Embryonic facial prominence (tissue), 1 donor: ENCODE data around the gene PLAA.
A peak's percentile ranks its signal among the peaks of the same experiment; 100 is the strongest.

Source experiments
- DNase-seq: peaks from one replicate; pipeline ENCODE4 v3.0.0-alpha.2; 2016; ENCODE audit errors: extremely low spot score

Gene PLAA

GRCh38 chr9:26946753-26947727, at the start of gene PLAA:
Gene PLAA (minus strand): TSS chr9:26947242. CDS start chr9:26947045, 197 bp downstream.
- DNase-seq: peak; percentile 85

GRCh38 chr9:26995810-26996209, 48.8 kb upstream of the PLAA start:
- DNase-seq: no peak

GRCh38 chr9:26983340-26983739, 36.3 kb upstream of the PLAA start:
- DNase-seq: no peak

GRCh38 chr9:26975728-26976707, 29.0 kb upstream of the PLAA start:
- no peak for DNase-seq

- no peak for DNase-seq
Measured at GRCh38 chr9:26974927-26975326, 27.9 kb upstream of the PLAA start.

- no peak for DNase-seq
Measured at GRCh38 chr9:26973989-26974388, 26.9 kb upstream of the PLAA start.

- DNase-seq: no peak
Measured at GRCh38 chr9:26971721-26972120, 24.7 kb upstream of the PLAA start.

- DNase-seq: no peak
Measured at GRCh38 chr9:26956860-26957233, 9.8 kb upstream of the PLAA start.

GRCh38 chr9:26955921-26956859, 9.1 kb upstream of the PLAA start, which contains the start of gene IFT74:
Gene IFT74 (plus strand): TSS chr9:26956412. CDS start chr9:26961968, 5,556 bp downstream.
- peak; percentile 96 for DNase-seq

GRCh38 chr9:26955222-26955903, 8.3 kb upstream of the PLAA start:
- no peak for DNase-seq

- DNase-seq: no peak
Measured at GRCh38 chr9:26954050-26954508, 7.0 kb upstream of the PLAA start.

GRCh38 chr9:26951794-26952193, 4.8 kb upstream of the PLAA start:
- no peak for DNase-seq

GRCh38 chr9:26950521-26950920, 3.5 kb upstream of the PLAA start:
- no peak for DNase-seq

- DNase-seq: no peak
Measured at GRCh38 chr9:26949637-26950069, 2.6 kb upstream of the PLAA start.

GRCh38 chr9:26947736-26948135, 694 bp upstream of the PLAA start:
- DNase-seq: no peak

- no peak for DNase-seq
Measured at GRCh38 chr9:26945591-26945990, 1.5 kb downstream of the PLAA start.

- no peak for DNase-seq
Measured at GRCh38 chr9:26940779-26941178, 6.3 kb downstream of the PLAA start.

- DNase-seq: no peak
Measured at GRCh38 chr9:26939955-26940711, 6.9 kb downstream of the PLAA start.

GRCh38 chr9:26937816-26938371, 9.1 kb downstream of the PLAA start:
- no peak for DNase-seq
